TTC549 (cell line): ENCODE results near the gene KIAA0753.

Source experiments
- FAIRE-seq: peaks from 2 replicates; lab custom pipeline; 2012; peaks lifted over from hg19 to GRCh38; lab: Jason Lieb, UNC

KIAA0753 gene

DNA sequence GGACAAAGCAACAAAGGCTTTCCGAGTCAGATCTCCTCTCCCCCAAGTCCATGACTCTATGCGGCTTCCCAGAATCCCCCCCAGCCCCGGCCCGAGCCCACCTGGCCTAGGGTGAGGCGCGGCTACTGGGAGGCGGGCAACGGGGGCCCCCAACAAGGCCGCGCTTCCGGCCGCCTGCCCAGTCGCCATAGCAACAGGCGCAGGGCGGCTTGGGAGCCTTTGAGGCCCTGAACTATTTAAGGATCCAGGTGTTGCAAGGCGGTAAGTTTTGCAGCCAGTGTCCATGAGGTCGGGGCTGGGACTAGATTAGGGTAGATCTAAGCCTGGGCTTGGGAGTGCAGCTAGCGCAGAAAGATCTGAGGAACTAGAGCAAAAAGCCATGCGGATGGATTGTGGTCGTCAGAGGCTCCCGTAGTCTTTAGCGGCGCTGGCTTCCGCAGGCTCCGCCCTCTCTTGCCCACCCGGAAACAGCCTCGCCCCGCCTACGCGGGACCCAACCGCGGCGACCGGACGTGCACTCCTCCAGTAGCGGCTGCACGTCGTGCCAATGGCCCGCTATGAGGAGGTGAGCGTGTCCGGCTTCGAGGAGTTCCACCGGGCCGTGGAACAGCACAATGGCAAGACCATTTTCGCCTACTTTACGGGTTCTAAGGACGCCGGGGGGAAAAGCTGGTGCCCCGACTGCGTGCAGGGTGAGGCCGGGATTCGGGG lies at the start of gene KIAA0753, which contains the start of gene TXNDC17:
TSS of gene KIAA0753 (minus strand) at position 176 of the 711 bp plus-strand sequence. CDS start 5,608 bp downstream, outside the sequence.
TSS of gene TXNDC17 (plus strand) at position 525 of the 711 bp plus-strand sequence. CDS start at position 548, 23 bp downstream.
- peak; percentile 3 for FAIRE-seq

DNA sequence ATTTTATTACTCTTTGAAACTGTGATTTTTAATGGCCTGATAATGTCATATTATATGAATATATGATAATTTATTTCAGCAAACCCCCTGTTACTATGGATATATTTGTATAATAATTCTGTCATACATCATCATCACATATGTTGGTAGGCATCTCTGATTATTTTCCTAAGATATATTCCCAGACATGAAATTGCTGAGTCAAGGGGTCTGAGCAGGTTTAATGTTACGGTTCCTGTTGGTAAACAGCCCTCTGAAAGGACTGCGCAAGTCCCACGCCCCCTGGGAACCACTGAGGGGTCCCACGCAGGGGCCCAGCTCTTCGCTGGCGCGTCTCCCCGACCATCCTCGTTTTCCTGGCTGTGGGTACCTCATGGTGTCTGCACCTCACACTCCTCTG lies 48.4 kb upstream of the KIAA0753 start:
- FAIRE-seq, result no peak

DNA sequence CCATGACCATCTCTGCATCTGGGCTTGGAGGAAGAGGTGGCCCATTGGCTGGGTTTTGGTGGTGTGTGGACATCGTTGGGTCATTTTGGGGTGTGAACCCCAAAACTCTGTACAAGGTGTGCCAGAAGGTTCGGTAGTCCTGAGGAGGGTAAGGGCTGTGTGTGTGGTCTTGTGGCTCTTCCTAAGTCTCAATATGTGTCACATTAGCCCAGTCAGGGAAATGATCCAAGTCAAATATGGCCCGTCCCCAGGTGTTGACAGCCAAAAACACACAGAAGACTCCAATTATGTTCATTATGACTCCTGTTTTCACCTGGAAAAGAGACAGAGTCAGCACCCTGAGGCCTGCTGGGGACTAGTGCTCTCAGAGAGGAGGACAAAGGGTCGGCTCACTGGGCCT lies 45.5 kb upstream of the KIAA0753 start:
- no peak for FAIRE-seq

DNA sequence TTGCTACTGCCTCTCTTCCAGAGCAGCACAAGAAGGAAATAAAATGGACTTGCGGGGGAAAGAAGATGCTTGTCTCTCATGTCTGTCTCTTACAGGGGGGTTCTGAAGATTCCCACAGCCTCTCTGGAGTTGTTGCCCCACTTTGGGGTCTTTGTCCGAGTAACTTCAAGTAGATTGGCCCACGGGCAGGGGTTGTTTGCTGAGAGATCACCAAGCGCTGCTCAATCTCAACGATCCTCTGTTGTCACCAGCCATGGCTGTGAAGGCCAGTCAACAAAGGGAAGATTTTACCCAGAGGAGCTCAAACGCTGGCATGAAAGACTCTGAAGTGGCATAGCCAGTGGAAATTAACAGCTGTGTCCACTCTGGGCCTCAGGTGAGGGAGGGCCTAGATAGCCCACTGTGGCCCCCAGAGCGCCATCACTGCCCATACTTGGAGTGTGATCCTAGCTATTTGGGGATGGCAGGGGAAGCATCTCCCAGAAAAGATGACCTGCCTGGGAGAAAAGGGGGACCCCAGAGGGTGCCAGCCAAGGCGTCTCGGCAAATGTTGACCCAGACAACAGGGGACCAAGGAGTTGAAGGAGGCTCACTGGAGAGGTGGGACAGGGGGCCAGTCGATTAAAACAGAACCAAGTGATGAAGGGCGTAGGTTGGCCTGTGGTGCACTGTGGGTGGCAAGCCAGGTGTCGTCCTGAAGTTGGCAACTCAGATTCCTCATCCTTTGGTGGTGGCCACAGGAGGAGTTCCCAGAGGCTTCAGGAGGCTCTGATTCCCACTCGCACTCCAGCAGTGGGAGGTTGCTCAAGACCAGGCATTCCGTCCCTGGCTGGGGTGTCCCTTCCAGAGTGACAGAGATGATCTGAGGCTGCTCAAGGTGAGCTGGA lies 44.6 kb upstream of the KIAA0753 start:
- FAIRE-seq, result no peak

DNA sequence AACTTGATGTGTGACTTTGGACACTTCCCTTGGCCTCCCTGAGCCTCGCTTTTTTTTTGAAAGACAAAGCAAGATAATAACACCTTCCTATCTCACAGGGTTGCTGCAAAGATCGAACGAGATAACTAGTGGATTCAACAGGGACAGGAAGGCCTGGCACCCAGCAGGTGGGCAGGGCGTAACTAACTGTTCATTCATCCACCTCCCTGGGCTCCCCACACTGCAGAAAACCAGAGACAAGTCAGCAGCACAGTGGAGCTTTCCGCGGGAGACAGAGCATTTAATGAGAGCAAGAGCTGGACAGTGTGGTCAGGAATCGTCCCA lies 43.9 kb upstream of the KIAA0753 start:
- FAIRE-seq, result no peak

DNA sequence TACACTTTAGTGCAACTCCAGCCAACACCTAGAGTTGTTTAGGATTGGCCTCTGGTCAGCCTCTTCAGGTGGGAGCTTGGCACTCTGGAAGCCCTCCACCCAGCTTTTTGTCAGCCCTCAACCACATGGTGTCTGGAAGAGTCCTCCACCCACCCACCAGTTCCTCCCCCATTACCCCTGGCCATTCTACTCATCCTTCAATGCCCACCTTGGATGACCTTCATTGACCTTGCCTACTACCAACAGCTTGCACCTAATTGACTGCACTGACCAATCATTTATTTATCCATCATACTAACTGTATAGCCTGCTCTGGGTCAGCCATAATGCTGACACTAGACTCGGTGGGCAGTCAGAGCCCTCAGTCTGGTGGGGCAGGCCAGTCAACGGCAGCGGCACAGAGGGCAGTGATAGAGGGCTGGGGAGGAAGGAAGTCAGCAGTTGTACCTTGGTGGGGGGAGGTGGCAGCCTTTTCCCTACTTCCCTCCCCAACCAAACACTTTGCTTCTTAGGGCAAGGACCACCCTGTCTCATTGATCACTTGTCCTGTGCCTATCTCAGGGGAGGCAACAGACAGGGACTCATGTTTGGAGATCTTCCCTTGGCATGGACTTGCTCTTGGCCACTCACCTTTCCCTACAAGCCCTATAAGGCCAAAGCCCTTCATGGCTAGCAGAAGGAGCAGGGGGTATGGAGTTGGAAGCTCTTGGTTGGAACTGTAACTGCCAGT lies 43.4 kb upstream of the KIAA0753 start:
- FAIRE-seq, result no peak

DNA sequence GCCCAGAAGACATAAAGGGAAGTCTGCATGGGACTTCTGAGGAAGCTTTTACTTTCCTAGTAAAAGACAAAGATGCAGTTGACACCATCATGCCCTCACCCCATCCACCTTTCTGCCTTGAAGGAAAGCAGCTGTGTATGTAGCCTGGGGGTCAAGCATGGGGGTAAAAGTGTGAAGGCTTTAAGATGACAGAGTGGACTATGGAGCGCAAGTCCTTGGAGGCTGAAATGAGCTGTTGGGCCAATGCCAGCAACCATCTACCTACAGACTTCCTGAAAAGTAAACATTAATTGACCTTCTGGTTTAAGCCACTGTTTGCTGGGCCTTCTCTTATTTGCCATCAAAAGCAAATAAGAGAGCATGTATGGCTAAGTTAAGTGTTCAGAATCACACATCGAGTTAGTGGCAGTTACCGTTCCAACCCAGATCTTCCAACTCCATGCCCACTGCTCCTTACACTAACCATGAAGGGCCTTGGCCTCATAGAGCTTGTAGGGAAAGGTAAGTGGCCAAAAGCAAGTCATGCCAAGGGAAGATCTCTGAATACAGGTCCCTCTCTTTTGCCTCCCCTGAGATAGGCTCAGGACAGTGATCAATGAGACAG lies 42.7 kb upstream of the KIAA0753 start:
- no peak for FAIRE-seq

DNA sequence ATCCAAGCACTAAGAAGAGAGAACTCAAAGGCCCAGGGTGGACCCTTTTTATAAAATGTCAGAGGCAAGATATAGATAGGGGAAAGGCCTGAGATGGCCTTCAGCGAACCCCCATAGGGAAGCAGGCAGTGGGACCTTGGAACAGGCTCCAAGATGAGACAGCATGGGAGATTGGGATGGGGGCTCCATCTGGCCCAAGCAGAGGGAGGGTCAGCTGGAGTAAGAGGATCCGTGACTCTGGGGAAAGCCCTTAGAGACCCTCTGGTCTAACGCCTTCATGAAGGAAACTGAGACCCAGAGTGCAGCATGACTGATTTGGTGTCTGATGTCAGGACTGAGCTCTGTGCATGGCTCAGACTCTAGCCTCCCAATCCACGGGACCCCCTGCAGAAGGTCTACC lies 41.8 kb upstream of the KIAA0753 start:
- no peak for FAIRE-seq

DNA sequence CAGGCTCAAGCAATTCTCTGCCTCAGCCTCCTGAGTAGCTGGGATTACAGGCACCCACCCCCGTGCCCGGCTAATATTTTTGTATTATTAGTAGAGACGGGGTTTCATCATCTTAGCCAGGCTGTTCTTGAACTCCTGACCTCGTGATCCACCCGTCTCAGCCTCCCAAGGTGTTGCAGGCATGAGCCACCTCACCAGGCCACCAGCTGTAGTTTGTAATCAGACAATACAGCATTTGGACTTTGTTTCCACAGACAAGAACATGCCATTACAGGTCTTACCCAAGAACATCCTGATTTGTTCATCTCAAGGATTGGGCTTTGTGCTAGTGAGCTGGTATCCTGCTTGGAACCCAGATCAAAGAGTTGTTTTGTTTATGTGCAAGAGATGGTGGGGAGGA lies 41.2 kb upstream of the KIAA0753 start:
- FAIRE-seq, result no peak

DNA sequence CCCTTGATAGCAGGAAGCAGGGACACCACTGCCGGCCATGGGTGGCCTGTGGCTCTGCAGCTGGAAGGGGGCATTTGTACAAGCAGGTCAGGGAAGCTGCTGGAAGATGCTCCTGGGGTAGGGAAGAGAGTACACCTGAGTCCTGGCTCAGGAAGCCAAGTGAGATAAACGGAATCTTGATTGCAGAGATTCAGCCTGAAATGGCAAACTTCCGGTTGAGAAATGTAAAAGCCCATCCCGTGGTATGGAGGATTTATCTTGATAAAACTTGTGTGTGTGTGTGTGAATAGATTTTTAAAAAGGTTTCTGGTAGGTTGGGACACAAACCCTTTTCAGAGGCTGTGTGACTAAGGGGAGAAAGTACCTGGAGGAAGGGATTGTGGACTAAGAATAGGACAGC lies 40.7 kb upstream of the KIAA0753 start:
- no peak for FAIRE-seq

DNA sequence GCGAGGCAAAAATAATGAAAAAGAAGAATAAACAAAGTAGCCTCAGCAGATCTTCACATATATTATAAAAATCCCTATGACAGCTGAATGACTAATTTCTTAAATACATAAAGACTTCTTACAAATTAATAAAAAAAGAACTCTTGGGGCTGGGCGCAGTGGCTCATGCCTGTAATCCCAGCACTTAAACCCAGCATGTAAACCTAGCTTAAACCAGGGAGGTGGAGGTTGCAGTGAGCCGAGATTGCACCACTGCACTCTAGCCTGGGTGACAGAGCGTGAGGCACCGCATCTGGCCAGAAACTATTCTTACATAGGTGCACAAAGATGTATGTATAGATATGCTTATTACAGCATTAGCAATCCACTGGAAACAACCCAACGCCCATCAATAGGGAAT lies 38.7 kb upstream of the KIAA0753 start:
- FAIRE-seq, result no peak

DNA sequence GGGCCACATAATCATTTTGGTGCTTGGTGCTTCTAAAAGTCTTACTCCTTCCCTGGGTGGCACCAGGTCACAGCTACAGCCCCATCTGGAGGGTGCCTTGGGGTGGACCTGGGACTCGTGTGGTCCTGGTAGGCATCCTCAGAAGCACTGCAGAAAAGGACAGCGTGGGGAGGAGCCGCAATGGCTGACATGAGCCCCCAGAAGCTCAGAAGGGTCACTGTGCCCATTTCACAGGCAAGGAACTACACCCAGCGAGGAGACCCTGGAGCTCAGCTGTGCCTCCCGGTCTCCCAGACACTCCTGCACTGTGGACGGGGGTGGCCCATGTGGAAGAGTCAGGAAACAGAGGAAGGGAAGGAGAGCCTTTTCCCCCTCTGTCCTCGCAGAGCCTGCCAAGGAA lies 37.4 kb upstream of the KIAA0753 start:
- no peak for FAIRE-seq

DNA sequence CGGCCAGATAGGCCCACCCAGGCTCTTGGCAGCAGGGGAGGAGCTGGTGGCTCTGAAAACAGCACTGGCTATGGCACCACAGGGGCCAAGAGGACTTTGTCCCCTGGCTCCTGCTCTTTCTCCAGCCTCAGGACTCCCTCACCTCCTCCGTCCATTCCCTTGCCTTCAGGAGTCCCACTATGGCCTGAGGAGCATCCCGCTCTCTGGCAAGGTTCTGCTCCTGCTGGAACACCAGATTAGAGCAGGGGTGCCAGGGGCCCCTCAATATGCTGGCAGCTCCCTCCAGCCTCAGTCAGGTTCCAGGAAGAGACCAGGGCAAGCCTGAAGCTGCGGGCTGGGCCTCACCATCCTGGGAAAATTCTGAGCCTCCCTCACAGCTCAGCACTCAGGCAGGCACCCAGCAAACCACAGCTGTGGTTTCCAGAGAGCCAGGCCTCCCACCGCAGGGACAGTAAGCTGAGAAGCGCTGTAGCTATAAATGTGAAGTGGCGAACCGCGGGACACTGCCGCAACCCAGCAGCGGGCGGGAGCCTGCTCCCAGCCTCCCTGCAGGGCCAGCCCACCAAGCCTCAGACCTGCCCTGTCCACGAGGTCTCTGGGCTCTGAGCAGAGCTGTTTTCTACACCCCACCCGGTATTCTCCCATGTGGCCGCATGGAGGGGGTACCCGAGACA lies 36.8 kb upstream of the KIAA0753 start:
- FAIRE-seq, result no peak

DNA sequence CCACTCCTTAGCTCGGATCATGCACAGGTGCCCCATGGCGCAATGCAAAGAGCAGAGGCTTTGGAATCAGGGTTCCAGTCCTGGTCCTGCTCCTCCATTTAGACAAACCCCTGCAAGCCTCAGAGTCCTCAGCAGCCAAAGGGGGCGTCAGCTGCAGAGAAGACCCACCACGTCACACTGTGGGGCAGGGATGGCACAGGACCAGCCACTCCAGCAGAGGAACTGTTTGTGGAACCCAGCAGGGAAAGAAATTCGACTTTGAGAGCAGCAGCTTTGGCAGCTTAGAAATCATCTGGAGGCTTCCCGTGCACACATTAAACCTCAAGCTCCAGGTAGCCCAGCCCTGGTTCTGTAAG lies 36.3 kb upstream of the KIAA0753 start:
- no peak for FAIRE-seq

DNA sequence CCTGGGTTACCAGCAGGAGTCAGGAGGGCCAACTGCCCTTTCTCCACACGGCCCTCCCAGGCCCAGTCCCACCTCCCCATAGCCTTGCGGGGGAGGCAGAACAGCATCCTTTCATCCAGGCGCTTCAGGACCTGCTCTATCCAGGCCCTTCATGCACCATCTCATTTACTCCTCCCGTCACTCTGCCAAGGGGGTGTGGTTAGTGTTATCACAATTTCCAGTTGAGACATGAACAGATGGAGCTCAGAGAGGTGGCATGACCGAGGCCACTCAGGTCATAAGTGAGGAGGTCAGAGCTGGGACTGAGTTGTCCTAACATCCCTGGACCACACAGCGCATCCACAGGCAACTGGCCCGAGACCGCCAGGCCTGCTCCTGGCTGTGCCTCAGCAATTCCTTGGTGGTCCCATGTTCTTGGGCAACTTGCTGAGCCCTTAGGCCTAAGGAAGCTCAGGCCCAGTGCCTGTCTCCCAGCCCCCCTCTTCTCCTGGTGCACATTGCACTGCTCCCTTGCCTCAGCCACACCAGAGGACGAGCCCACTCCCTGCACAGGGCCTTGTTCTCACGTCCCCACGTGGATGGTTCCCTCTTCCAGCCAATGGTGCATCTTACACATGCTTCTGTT lies 34.8 kb upstream of the KIAA0753 start:
- FAIRE-seq, result no peak

DNA sequence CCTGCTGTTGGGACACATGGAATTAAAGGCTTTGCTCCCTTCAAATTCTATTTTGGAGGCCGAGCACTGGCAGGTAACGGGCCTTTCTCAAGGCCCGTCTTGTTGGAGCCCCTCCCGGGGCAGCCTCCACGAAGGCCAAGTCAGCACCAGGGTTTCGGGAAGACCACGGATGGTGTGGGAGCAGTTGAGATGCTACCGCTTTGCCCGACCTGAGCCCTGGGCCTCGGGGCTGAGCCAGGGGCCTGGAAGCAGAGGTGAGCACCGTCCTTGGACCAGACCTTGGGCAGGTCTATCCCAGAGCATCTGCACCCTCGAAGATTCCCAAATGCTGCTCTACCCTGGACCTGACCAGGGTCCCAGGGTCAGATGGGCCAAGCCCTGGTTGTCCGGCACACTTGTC lies 34.1 kb upstream of the KIAA0753 start:
- FAIRE-seq, result no peak

DNA sequence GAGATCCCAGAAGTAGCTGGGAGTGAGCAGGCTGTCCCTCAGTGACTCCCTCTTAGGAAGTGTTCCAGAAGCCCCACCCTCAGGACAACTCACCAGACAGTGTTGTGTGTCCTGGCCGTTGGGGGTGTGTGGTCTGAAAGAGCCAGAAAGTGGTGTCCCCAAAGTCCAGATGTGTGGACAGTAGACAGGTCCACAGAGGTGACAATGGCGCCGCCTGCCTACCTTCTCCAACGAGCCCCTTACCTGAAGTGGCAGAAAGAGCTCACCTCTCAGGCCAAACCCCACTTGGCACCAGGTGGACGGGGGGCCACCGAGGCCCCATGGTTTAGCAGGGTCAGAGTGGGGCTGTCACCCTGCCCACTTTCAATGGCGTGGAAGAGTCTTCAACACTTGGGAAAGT lies 30.9 kb upstream of the KIAA0753 start:
- no peak for FAIRE-seq

DNA sequence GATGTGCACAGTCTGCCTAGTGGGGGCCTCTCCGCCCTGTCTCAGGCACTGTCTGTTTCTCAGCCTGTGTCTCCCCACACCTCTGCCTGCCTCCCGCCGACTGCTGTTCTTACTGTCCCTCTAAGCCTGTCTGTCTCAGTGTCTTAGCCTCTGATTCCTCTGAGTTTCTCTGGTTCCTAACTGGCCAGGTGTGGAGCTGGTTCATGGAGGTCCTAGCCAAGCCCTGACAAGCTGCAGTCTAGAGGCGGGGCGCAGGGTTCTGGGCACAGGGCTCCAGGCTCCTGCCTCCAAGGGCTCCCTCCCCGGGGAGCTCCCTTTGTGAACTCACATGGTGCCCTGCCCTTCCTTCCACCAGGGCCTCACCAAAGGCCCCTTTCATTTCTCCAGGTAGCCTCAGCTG lies 30.5 kb upstream of the KIAA0753 start:
- FAIRE-seq, result no peak

DNA sequence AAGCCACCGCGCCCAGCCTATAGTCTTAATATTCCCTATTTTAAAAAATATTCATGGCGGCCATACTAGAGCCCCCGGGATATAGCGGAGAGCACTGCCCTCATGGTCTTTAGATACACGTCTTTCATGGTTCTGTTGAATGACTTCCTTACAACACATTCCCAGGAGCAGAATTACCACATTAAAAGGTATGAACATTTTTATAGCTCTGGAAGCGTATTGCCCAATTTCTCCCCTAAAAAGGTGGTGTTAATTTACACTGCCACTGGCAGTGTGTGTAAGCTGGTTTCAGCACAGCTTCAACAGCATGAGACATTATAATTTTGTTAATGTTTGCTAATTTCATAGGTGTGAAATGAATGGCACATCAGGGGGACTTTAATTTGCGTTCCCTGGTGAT lies 30.1 kb upstream of the KIAA0753 start:
- no peak for FAIRE-seq

DNA sequence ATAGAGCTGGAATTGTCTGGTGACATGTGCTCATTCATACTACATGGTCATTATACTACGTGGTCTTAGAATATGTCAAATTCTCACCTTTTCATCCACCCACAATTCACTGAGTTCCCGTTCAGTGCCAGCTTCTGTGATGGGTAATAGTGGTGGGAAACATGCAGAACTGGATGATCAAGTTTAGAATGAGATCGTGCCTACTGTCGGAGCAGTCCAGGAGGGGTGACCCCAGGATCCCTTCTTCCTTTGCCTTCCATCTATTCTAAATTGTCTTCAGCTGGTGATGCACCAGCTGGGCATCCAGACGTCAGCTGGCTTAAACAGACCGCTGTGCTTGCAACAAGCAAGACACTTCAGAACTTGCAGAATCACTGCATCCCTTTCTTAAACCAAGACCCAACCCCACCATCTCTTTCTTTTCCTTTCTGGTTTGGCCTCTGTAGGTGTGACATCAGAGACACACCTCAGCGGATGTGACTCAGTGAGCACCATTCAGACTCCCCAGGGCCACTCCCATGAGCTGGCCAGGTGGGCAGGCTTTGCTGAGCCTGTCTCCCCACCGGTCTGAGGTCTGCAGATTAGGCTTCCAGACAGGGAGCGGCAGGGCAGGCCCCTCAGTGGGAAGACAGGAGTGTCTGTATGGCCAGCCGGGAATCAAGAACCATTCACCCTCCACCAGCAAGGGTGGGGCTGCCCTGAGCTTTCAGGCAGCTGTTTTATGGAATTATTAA lies 29.1 kb upstream of the KIAA0753 start:
- no peak for FAIRE-seq
